ENCODE measurements around the gene CALN1.
"Not testable (repeated sequence)": the region's sequence is repeated elsewhere in the genome, so short reads cannot be mapped to it uniquely, and the experiment has no call there.

CALN1 gene

GRCh38 chr7:72408966-72409637 lies 3.0 kb downstream of the CALN1 start:
- no peak for DNase-seq (ENCODE audit: low spot score)

GRCh38 chr7:72406820-72407403 lies 5.2 kb downstream of the CALN1 start:
- no peak for DNase-seq (ENCODE audit: low spot score)

- no peak for DNase-seq (ENCODE audit: low spot score)
These were observed 6.3 kb downstream of the CALN1 start for GRCh38 chr7:72405871-72406270.

GRCh38 chr7:72405418-72405817 lies 6.7 kb downstream of the CALN1 start:
- DNase-seq (ENCODE audit: low spot score), result no peak

GRCh38 chr7:72404743-72405142 lies 7.4 kb downstream of the CALN1 start:
- no peak for DNase-seq (ENCODE audit: low spot score)

- no peak for DNase-seq (ENCODE audit: low spot score)
These were observed 8.6 kb downstream of the CALN1 start for GRCh38 chr7:72403458-72404076.

GRCh38 chr7:72394016-72394415 lies 18.1 kb downstream of the CALN1 start:
- DNase-seq (ENCODE audit: low spot score), result no peak

GRCh38 chr7:72391821-72392377 lies 20.2 kb downstream of the CALN1 start:
- no peak for DNase-seq (ENCODE audit: low spot score)

- no peak for DNase-seq (ENCODE audit: low spot score)
These were observed 26.0 kb downstream of the CALN1 start for GRCh38 chr7:72386118-72386517.

GRCh38 chr7:72362246-72362645 lies 49.9 kb downstream of the CALN1 start:
- no peak for DNase-seq (ENCODE audit: low spot score)

- DNase-seq (ENCODE audit: low spot score), result no peak
These were observed 66.9 kb downstream of the CALN1 start for GRCh38 chr7:72345208-72345727.

- DNase-seq (ENCODE audit: low spot score), result no peak
These were observed 68.1 kb downstream of the CALN1 start for GRCh38 chr7:72343991-72344390.

- DNase-seq (ENCODE audit: low spot score), result not testable (repeated sequence)
These were observed 68.8 kb downstream of the CALN1 start for GRCh38 chr7:72343354-72343753.

GRCh38 chr7:72337390-72338167 lies 74.6 kb downstream of the CALN1 start:
- no peak for DNase-seq (ENCODE audit: low spot score)

GRCh38 chr7:72336632-72337389 lies 75.3 kb downstream of the CALN1 start:
- no peak for DNase-seq (ENCODE audit: low spot score)

GRCh38 chr7:72336382-72336631 lies 75.8 kb downstream of the CALN1 start:
- DNase-seq (ENCODE audit: low spot score), result no peak

GRCh38 chr7:72335561-72336381 lies 76.4 kb downstream of the CALN1 start:
- DNase-seq (ENCODE audit: low spot score), result no peak

- DNase-seq (ENCODE audit: low spot score), result no peak
These were observed 77.4 kb downstream of the CALN1 start for GRCh38 chr7:72334698-72335097.

GRCh38 chr7:72334066-72334465 lies 78.1 kb downstream of the CALN1 start:
- no peak for DNase-seq (ENCODE audit: low spot score)

GRCh38 chr7:72326811-72327210 lies 85.3 kb downstream of the CALN1 start:
- DNase-seq (ENCODE audit: low spot score), result no peak

- no peak for DNase-seq (ENCODE audit: low spot score)
These were observed 85.8 kb downstream of the CALN1 start for GRCh38 chr7:72326365-72326764.

Measured in globus pallidus (tissue), 1 donor.